Fibroblast of lung (primary cell): ENCODE measurements around the gene ALX3. TPM values are rescaled to one million over a fixed set of nuclear protein-coding genes. Genes with fewer than 3 reads are reported as not detected.

ENCODE experiments used
- DNase-seq, 2 donors: peaks; one replicate each; pipeline versions ENCODE4 v3.0.0 to v3.0.0-alpha.2; 2010; ENCODE audit warnings: low read depth in 2 of 2
- H2AFZ ChIP-seq: 2 replicates; pipeline ENCODE4 v1.5.1; 2012; ENCODE audit warnings: low read length, control low read depth, inconsistent platforms
- H3K27ac ChIP-seq: 2 replicates; pipeline ENCODE4 v1.5.1; 2011; ENCODE audit warnings: low read length, control low read depth; ENCODE audit not compliant: insufficient read depth
- H3K27me3 ChIP-seq: 2 replicates; pipeline ENCODE4 v1.5.1; 2011; ENCODE audit warnings: mild to moderate bottlenecking, low read length; ENCODE audit not compliant: control insufficient read depth, insufficient read depth
- H3K36me3 ChIP-seq: 2 replicates; pipeline ENCODE4 v1.5.1; 2011; ENCODE audit warnings: low read length; ENCODE audit not compliant: control insufficient read depth, insufficient read depth
- H3K4me1 ChIP-seq: 2 replicates; pipeline ENCODE4 v1.5.1; 2011; ENCODE audit warnings: low read length; ENCODE audit not compliant: control insufficient read depth, insufficient read depth; ENCODE audit errors: extremely low read depth
- H3K4me2 ChIP-seq: 2 replicates; pipeline ENCODE4 v1.5.1; 2011; ENCODE audit warnings: low read length, control low read depth; ENCODE audit not compliant: insufficient read depth; ENCODE audit errors: extremely low read depth
- H3K4me3 ChIP-seq, 4 experiments: fragments of 200-600 bp in 1 of 4; sonication (generic) in 1 of 4; replicated peaks in 1 of 4; 2 replicates each; pipeline ENCODE4 v1.5.1; 2011 to 2016; ENCODE audit warnings: low read length in 4 of 4, low read depth in 3 of 4, mild to moderate bottlenecking in 3 of 4, control low read depth in 2 of 4, inconsistent platforms in 1 of 4, mixed read lengths in 1 of 4; ENCODE audit not compliant: insufficient read depth in 1 of 4; ENCODE audit errors: control extremely low read depth in 1 of 4
- H3K79me2 ChIP-seq: 2 replicates; pipeline ENCODE4 v1.5.1; 2012; ENCODE audit warnings: mild to moderate bottlenecking, low read length, inconsistent platforms; ENCODE audit not compliant: control insufficient read depth, insufficient read depth
- H3K9ac ChIP-seq: 2 replicates; pipeline ENCODE4 v1.5.1; 2011; ENCODE audit warnings: mild to moderate bottlenecking, low read length, control low read depth; ENCODE audit not compliant: insufficient read depth
- H3K9me3 ChIP-seq: 2 replicates; pipeline ENCODE4 v1.5.1; 2012; ENCODE audit warnings: low read depth, low read length; ENCODE audit not compliant: control insufficient read depth, insufficient read depth
- H4K20me1 ChIP-seq: 2 replicates; pipeline ENCODE4 v1.5.1; 2011; ENCODE audit warnings: low read length; ENCODE audit not compliant: control insufficient read depth, insufficient read depth; ENCODE audit errors: extremely low read depth
- CTCF ChIP-seq, 2 donors: IDR thresholded peaks in 1 of 2; conservative IDR thresholded peaks in 1 of 2; 1 replicate in 1 of 2; 2 replicates in 1 of 2; pipeline ENCODE4 v1.5.1; 2011 to 2012; ENCODE audit warnings: low read length in 2 of 2, control low read depth in 1 of 2, inconsistent platforms in 1 of 2, low read depth in 1 of 2, mild to moderate bottlenecking in 1 of 2
- EZH2 ChIP-seq: IDR thresholded peaks from 2 replicates; pipeline ENCODE4 v1.5.1; 2012; ENCODE audit warnings: low read length, control low read depth, mild to moderate bottlenecking; ENCODE audit errors: missing control alignments
- polyA plus RNA-seq, 2 donors: library from polyadenylated mRNA; depleted of rRNA in 1 of 2; stranded (reverse) in 1 of 2; unstranded in 1 of 2; fragments of >200 nt; gene quantifications; 2 replicates each; pipeline ENCODE4 v1.2.1, GENCODE V29; 2011 to 2012; ENCODE audit warnings: missing spikeins in 1 of 2
- total RNA-seq: library from RNA; depleted of rRNA; stranded (reverse); fragments of >200 nt; gene quantifications from 2 replicates; pipeline ENCODE4 v1.2.1, GENCODE V29; 2014

Gene ALX3
- total and polyA plus RNA-seq, 2 donors (not counting 1 experiment from before 2014, with no cell fraction given), result not detected

- Histone ChIP-seq H2AFZ (no peak overlapping the region), H3K79me2 (no peaks in the 10 kb centered on the region), H3K9me3 (no peaks in the 10 kb centered on the region), H3K4me1 (peaks cover 8% of the 10 kb centered on the region), H3K27me3 (peaks cover 5% of the 10 kb centered on the region), H3K36me3 (no peaks in the 10 kb centered on the region), H3K4me2 (no peak overlapping the region), H3K27ac (no peak overlapping the region), H3K9ac (no peak overlapping the region), H3K4me3 (no peak overlapping the region), H4K20me1 (no peaks in the 10 kb centered on the region)
- TF ChIP-seq EZH2 (no peak), CTCF (conservative IDR thresholded peaks at IDR 0.05 in 1 of 2, IDR thresholded peaks at IDR 0.05 in 1 of 2; ENCODE audit: low read depth in 1 of 2, low read length in 2 of 2) (no peak)
- DNase-seq, result no peak
Observed at GRCh38 chr1:110100335-110100734, 29.9 kb upstream of the ALX3 start.

GRCh38 chr1:110098222-110099026, 28.0 kb upstream of the ALX3 start:
- TF ChIP-seq EZH2 (no peak), CTCF (conservative IDR thresholded peaks at IDR 0.05 in 1 of 2, IDR thresholded peaks at IDR 0.05 in 1 of 2; ENCODE audit: low read depth in 1 of 2, low read length in 2 of 2) (no peak)
- H3K9ac ChIP-seq, result no peak overlapping the region
- H4K20me1 ChIP-seq, result no peaks in the 10 kb centered on the region
- H3K79me2 ChIP-seq, result no peaks in the 10 kb centered on the region
- no peak for DNase-seq
- H3K27ac ChIP-seq, result no peak overlapping the region
- H3K36me3 ChIP-seq, result no peaks in the 10 kb centered on the region
- H3K9me3 ChIP-seq, result no peaks in the 10 kb centered on the region
- H3K4me1 ChIP-seq, result peaks cover 8% of the 10 kb centered on the region
- H3K27me3 ChIP-seq, result peaks cover 8% of the 10 kb centered on the region
- no peak overlapping the region for H3K4me2 ChIP-seq
- H2AFZ ChIP-seq, result no peak overlapping the region
- H3K4me3 ChIP-seq, result no peak overlapping the region

- no peaks in the 10 kb centered on the region for H3K36me3 ChIP-seq
- H3K27me3 ChIP-seq, result peaks cover 8% of the 10 kb centered on the region
- H3K79me2 ChIP-seq, result no peaks in the 10 kb centered on the region
- H3K4me3 ChIP-seq, result no peak overlapping the region
- no peak overlapping the region for H3K9ac ChIP-seq
- no peak overlapping the region for H3K4me2 ChIP-seq
- H3K27ac ChIP-seq, result no peak overlapping the region
- peaks cover 8% of the 10 kb centered on the region for H3K4me1 ChIP-seq
- DNase-seq, result no peak
- no peak overlapping the region for H2AFZ ChIP-seq
- no peaks in the 10 kb centered on the region for H3K9me3 ChIP-seq
- TF ChIP-seq CTCF (conservative IDR thresholded peaks at IDR 0.05 in 1 of 2, IDR thresholded peaks at IDR 0.05 in 1 of 2; ENCODE audit: low read depth in 1 of 2, low read length in 2 of 2) (no peak), EZH2 (no peak)
- no peaks in the 10 kb centered on the region for H4K20me1 ChIP-seq
Observed at GRCh38 chr1:110097507-110098221, 27.2 kb upstream of the ALX3 start.
